Lung (tissue), 12 donors: ENCODE data around the gene RXRA. TPM values are rescaled to one million over a fixed set of nuclear protein-coding genes. Genes with fewer than 3 reads are reported as not detected.
A peak's percentile ranks its signal among the peaks of the same experiment; 100 is the strongest.

ENCODE experiments used
- ATAC-seq: fragments of 200-7000 bp; cut with Tn5 transposase; one replicate; pipeline ENCODE4 v1.9.1; 2020; ENCODE audit warnings: moderate number of reproducible peaks; ENCODE audit not compliant: insufficient read depth, low FRiP score
- DNase-seq, 3 donors: peaks; one replicate each; pipeline ENCODE4 v3.0.0-alpha.2; 2013 to 2017
- H3K27ac ChIP-seq, 2 donors: one replicate each; pipeline ENCODE4 v1.5.1; 2013; ENCODE audit warnings: mild to moderate bottlenecking in 2 of 2, moderate library complexity in 2 of 2, control low read depth in 1 of 2, inconsistent platforms in 1 of 2, low read depth in 1 of 2, low read length in 1 of 2
- H3K27me3 ChIP-seq, 3 donors: one replicate each; pipeline ENCODE4 v1.5.1; 2013; ENCODE audit warnings: low read length in 2 of 3; ENCODE audit not compliant: control insufficient read depth in 3 of 3, insufficient read depth in 3 of 3
- H3K36me3 ChIP-seq, 4 donors: one replicate each; pipeline ENCODE4 v1.5.1; 2013; ENCODE audit warnings: low read length in 4 of 4, mild to moderate bottlenecking in 1 of 4, moderate library complexity in 1 of 4; ENCODE audit not compliant: control insufficient read depth in 4 of 4, insufficient read depth in 4 of 4
- H3K4me1 ChIP-seq, 5 donors: one replicate each; pipeline ENCODE4 v1.5.1; 2013; ENCODE audit warnings: low read length in 5 of 5, mild to moderate bottlenecking in 2 of 5, moderate library complexity in 1 of 5; ENCODE audit not compliant: control insufficient read depth in 5 of 5, insufficient read depth in 5 of 5
- H3K4me3 ChIP-seq: one replicate; pipeline ENCODE4 v1.5.1; 2013; ENCODE audit warnings: mild to moderate bottlenecking, control low read depth, moderate library complexity
- H3K9ac ChIP-seq, 2 donors: one replicate each; pipeline ENCODE4 v1.5.1; 2013; ENCODE audit warnings: low read length in 2 of 2, control low read depth in 1 of 2; ENCODE audit not compliant: insufficient read depth in 1 of 2
- H3K9me3 ChIP-seq, 4 donors: one replicate each; pipeline ENCODE4 v1.5.1; 2013; ENCODE audit warnings: low read length in 3 of 4, mild to moderate bottlenecking in 1 of 4, moderate library complexity in 1 of 4; ENCODE audit not compliant: control insufficient read depth in 4 of 4, insufficient read depth in 3 of 4
- CTCF ChIP-seq: IDR thresholded peaks from 2 replicates; pipeline ENCODE4 v1.5.1; 2012; ENCODE audit warnings: mild to moderate bottlenecking; ENCODE audit errors: control extremely low read depth, extremely low read depth
- WGBS, 2 donors: extraction: QIAGEN DNeasy Blood & Tissue Kit; methylation state at CpG; one replicate each; pipeline ENCODE4 v1.1.7; 2013; 5-methylcytosine and 5-hydroxymethylcytosine counted together
- polyA plus RNA-seq, 2 donors: library from polyadenylated mRNA; stranded (reverse); fragments of 200-250 nt; gene quantifications; one replicate each; pipeline ENCODE4 v1.2.1, GENCODE V29; 2013
- total RNA-seq, 2 donors: library from RNA; depleted of rRNA in 1 of 2; stranded (reverse); fragments of >200 nt in 1 of 2; gene quantifications; one replicate each; pipeline ENCODE4 v1.2.1, GENCODE V29; 2014 to 2021
- donor health status: control.
- donor health status: control.
- donor health status: Bipolar disorder and iron deficiency.
- donor health status: healthy.
- donor health status: DM: yes; HTN: yes; CAD: no.

RXRA gene
- total and polyA plus RNA-seq, 4 donors: 24.2 to 85.2 (median 52.2) TPM

- WGBS, 2 donors: 43 to 74% methylated on average over 21 to 24 of the region's 24 CpGs
- no peaks in the 10 kb centered on the region for H3K9me3 ChIP-seq
- H3K27ac ChIP-seq: no peak overlapping the region
- no peaks in the 10 kb centered on the region for H3K27me3 ChIP-seq
- TF ChIP-seq CTCF: no peak
- H3K4me3 ChIP-seq: no peak overlapping the region
- H3K36me3 ChIP-seq: no peaks in the 10 kb centered on the region
- no peak overlapping the region for H3K9ac ChIP-seq
- ATAC-seq (no peak), DNase-seq (no peak)
- peaks cover 4 to 62% (median 48%) of the 10 kb centered on the region in 5 donors for H3K4me1 ChIP-seq
Measured at GRCh38 chr9:134385915-134386314, 59.7 kb downstream of the RXRA start.

- Histone ChIP-seq H3K36me3 (peaks cover 0 to 2% (median 0%) of the 10 kb centered on the region in 4 donors), H3K27ac (peak overlapping the region; percentile 4 to 36), H3K27me3 (no peaks in the 10 kb centered on the region), H3K9me3 (no peaks in the 10 kb centered on the region), H3K4me3 (no peak overlapping the region), H3K9ac (no peak overlapping the region), H3K4me1 (peaks cover 2 to 63% (median 40%) of the 10 kb centered on the region in 5 donors)
- ATAC-seq (no peak), DNase-seq (peak in 1 of 3 donors; percentile 57)
- no peak for TF ChIP-seq CTCF
- 58 to 73% methylated on average over 36 to 38 of the region's 38 CpGs for WGBS, 2 donors
Measured at GRCh38 chr9:134386951-134387831, 60.9 kb downstream of the RXRA start.

GRCh38 chr9:134388289-134388808 lies 62.1 kb downstream of the RXRA start:
- H3K9me3 ChIP-seq: no peaks in the 10 kb centered on the region
- no peak overlapping the region for H3K27ac ChIP-seq
- peaks cover 0 to 62% (median 35%) of the 10 kb centered on the region in 5 donors for H3K4me1 ChIP-seq
- peaks cover 0 to 2% (median 0%) of the 10 kb centered on the region in 4 donors for H3K36me3 ChIP-seq
- no peak overlapping the region for H3K9ac ChIP-seq
- no peak for TF ChIP-seq CTCF
- no peak for ATAC-seq
- WGBS, 2 donors: 88 to 89% methylated on average over 15 of the region's 15 CpGs
- H3K27me3 ChIP-seq: no peaks in the 10 kb centered on the region
- H3K4me3 ChIP-seq: no peak overlapping the region
- DNase-seq: no peak
